ENCODE measurements around the gene ZNF462. TPM values are rescaled to one million over a fixed set of nuclear protein-coding genes. Genes with fewer than 3 reads are reported as not detected.

ZNF462 gene
- total RNA-seq, 6 experiments from 2014 or later = 0.93 to 4.0 (median 2.9) TPM

DNA sequence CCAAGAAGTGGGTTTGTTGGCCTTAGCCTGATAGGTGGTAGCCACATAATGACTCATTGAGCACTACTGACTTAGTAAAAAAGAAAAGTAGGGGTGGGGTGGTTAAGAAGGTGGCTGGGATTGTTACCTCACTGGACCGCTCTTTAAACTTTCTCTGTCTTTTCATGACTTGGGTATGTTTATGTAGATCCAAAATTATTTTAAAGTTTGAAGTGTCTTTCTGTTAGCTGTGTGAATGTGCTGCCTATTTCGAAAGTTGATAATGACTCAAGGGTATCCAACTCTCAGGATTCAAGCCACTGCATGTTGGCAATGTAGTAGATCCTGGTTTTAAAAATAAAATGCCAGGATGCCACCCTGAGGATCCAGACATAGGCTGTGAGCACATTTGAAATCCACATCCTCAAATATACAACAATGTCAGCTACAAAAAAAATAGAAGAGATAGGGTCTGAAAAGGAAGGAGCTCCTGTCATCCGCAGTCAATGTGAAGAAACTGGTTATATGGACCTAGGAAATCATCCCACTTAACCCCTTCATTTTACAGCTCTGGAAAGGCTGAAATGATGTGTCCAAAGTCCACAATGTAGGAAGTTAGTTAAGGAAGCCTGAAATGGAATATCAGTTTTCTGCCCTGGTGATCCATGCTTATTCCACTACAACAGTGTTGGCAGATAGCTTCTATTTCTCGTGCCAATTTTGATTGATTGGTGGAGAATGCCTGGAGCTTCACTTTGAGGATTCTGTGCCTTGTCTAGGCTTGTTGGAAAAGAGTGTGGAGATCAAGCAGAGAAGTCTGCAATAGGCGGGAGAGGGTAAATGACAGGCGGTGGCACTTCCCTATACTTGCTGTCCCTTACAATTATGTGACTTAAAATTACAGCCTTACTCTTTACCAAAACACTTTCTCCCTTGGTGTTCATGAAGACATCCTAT, 23.4 kb downstream of the ZNF462 start:
- intact Hi-C loops (cut with DNase I) = no loop called here
- WGBS (ENCODE audit: insufficient coverage, low coverage, low lambda C conversion rate, missing lambda C conversion rate) = 70% methylated on average over 6 of the region's 6 CpGs
- Histone ChIP-seq H3K27ac (no peak overlapping the region), H3K9me3 (no peaks in the 10 kb centered on the region), H3K27me3 (no peaks in the 10 kb centered on the region), H3K4me1 (peaks cover 0 to 3% (median 0%) of the 10 kb centered on the region in 4 donors), H3K4me3 (no peak overlapping the region), H3K36me3 (no peaks in the 10 kb centered on the region)
- ATAC-seq (peak in 1 of 4 donors; percentile 34), DNase-seq (no peak)
- no peak for TF ChIP-seq POLR2A (IDR thresholded peaks at IDR 0.05)
- TF ChIP-seq, protein P1, sequence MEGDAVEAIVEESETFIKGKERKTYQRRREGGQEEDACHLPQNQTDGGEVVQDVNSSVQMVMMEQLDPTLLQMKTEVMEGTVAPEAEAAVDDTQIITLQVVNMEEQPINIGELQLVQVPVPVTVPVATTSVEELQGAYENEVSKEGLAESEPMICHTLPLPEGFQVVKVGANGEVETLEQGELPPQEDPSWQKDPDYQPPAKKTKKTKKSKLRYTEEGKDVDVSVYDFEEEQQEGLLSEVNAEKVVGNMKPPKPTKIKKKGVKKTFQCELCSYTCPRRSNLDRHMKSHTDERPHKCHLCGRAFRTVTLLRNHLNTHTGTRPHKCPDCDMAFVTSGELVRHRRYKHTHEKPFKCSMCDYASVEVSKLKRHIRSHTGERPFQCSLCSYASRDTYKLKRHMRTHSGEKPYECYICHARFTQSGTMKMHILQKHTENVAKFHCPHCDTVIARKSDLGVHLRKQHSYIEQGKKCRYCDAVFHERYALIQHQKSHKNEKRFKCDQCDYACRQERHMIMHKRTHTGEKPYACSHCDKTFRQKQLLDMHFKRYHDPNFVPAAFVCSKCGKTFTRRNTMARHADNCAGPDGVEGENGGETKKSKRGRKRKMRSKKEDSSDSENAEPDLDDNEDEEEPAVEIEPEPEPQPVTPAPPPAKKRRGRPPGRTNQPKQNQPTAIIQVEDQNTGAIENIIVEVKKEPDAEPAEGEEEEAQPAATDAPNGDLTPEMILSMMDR (IDR thresholded peaks at IDR 0.05) = no peak

DNA sequence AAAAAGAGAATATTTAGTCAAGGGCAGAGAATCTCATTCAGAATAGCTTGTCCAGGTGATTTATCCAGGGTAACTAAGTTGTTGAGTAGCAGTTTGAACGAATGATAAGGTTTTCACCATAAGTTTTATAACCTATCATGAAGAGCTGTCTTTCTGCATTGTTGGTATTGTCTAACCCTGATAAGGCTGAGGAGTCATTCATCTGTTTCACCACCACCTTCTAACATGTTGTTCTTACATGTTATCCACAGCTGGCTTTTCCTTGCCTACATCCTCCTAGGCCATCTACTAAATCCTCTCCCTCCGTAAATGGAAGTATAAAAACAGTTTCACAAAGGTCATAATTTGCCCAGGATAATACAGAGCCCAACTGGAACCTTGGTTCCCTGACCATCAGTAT, 24.1 kb downstream of the ZNF462 start:
- Histone ChIP-seq H3K9me3 (no peaks in the 10 kb centered on the region), H3K27me3 (no peaks in the 10 kb centered on the region), H3K27ac (no peak overlapping the region), H3K4me3 (no peak overlapping the region), H3K4me1 (peaks cover 0 to 3% (median 0%) of the 10 kb centered on the region in 4 donors), H3K36me3 (no peaks in the 10 kb centered on the region)
- DNase-seq (no peak), ATAC-seq (no peak)
- WGBS (ENCODE audit: insufficient coverage, low coverage, low lambda C conversion rate, missing lambda C conversion rate) = 47% methylated on average over 2 of the region's 2 CpGs
- no peak for TF ChIP-seq POLR2A (IDR thresholded peaks at IDR 0.05)
- TF ChIP-seq, protein P1 (IDR thresholded peaks at IDR 0.05) = no peak
- intact Hi-C loops (cut with DNase I) = no loop called here

DNA sequence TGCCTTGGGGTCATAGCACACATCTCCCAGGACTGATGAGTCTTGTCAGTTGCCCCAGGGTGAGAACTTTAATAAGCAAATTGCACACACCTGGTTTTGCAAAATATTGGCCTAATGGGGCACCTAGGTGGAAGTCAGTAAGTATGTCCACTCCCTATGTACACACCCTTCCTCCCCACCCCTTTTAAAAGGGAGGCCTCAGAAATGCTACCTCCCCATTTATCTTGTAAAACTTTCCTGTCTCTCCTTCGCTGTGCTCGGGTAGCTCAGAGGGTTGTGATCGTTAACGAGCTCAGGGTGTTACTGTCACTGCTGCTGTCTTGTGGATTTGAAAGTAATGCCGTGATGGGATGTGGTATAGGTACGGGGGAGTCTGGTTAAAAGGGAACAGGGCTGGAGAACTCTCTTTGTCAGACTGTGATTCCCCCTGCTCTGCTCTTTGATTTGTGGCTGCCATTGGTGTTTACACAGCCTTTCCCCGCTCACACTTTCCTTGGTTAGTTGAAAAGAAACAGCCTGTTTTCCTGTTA, 26.2 kb downstream of the ZNF462 start:
- Histone ChIP-seq H3K4me1 (peaks cover 0 to 3% (median 0%) of the 10 kb centered on the region in 4 donors), H3K27me3 (no peaks in the 10 kb centered on the region), H3K27ac (no peak overlapping the region), H3K36me3 (no peaks in the 10 kb centered on the region), H3K9me3 (no peaks in the 10 kb centered on the region), H3K4me3 (no peak overlapping the region)
- DNase-seq (no peak), ATAC-seq (no peak)
- WGBS (ENCODE audit: insufficient coverage, low coverage, low lambda C conversion rate, missing lambda C conversion rate) = 61% methylated on average over 2 of the region's 7 CpGs
- TF ChIP-seq POLR2A (IDR thresholded peaks at IDR 0.05) = no peak
- TF ChIP-seq, protein P1 (IDR thresholded peaks at IDR 0.05) = no peak
- intact Hi-C loops (cut with DNase I) = no loop called here

DNA sequence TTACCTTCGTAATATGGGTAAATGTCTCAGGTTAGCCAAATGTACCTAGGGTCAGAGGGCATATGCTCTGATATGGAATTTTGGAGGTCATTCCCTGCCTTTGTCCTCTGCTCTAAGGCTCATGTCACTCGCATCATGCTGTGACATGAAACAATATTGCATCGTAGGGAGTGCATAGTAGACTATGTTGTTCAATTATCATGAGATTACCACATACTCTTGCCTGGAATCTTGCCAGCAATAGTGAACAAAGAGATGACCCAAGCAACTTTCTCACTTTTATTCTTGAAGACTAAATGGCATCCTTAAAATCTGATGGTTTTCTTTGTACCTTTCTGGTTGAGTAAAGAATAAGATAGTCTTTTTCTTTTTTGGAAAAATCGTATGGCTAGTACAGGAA, 27.6 kb downstream of the ZNF462 start:
- intact Hi-C loops (cut with DNase I) = no loop called here
- DNase-seq (no peak), ATAC-seq (no peak)
- no peak overlapping the region for H3K27ac ChIP-seq
- H3K9me3 ChIP-seq = no peaks in the 10 kb centered on the region
- 57% methylated on average over 4 of the region's 4 CpGs for whole genome bisulfite sequencing (ENCODE audit: insufficient coverage, low coverage, low lambda C conversion rate, missing lambda C conversion rate)
- peaks cover 0 to 3% (median 0%) of the 10 kb centered on the region in 4 donors for H3K4me1 ChIP-seq
- H3K4me3 ChIP-seq = no peak overlapping the region
- H3K36me3 ChIP-seq = no peaks in the 10 kb centered on the region
- TF ChIP-seq, protein P1 (IDR thresholded peaks at IDR 0.05) = no peak
- TF ChIP-seq POLR2A (IDR thresholded peaks at IDR 0.05) = no peak
- no peaks in the 10 kb centered on the region for H3K27me3 ChIP-seq
